ENCODE results near the gene LAMA4. TPM values are rescaled to one million over a fixed set of nuclear protein-coding genes. Genes with fewer than 3 reads are reported as not detected.

The LAMA4 gene
- polyA plus RNA-seq, 1 donor: 108 TPM

GRCh38 chr6:112085286-112086065 lies 168.9 kb downstream of the LAMA4 start:
- no peak for DNase-seq

GRCh38 chr6:112081569-112081968 lies 172.8 kb downstream of the LAMA4 start:
- DNase-seq: no peak

GRCh38 chr6:112066606-112067005 lies 187.8 kb downstream of the LAMA4 start:
- DNase-seq: no peak

GRCh38 chr6:112065426-112065986 lies 188.9 kb downstream of the LAMA4 start:
- DNase-seq: no peak

- no peak for DNase-seq
Observed at GRCh38 chr6:112062966-112063365, 191.4 kb downstream of the LAMA4 start.

GRCh38 chr6:112061605-112062004 lies 192.8 kb downstream of the LAMA4 start:
- DNase-seq: no peak

Other genes with a start within 250 kb of the LAMA4 start
- gene CCN6, start 200.5 kb downstream of the LAMA4 start, polyA plus RNA-seq (ENCODE audit: insufficient read length): 2.7 TPM
- gene TUBE1, start 167.1 kb downstream of the LAMA4 start, polyA plus RNA-seq (ENCODE audit: insufficient read length): 53.8 TPM
- gene FAM229B, start 167.0 kb downstream of the LAMA4 start, polyA plus RNA-seq (ENCODE audit: insufficient read length): 40.6 TPM
- 0.47 TPM for gene RFPL4B, start 92.8 kb upstream of the LAMA4 start, polyA plus RNA-seq (ENCODE audit: insufficient read length)